HG03159 (cell line): ENCODE results near the gene MSI2.

Source experiments
- ATAC-seq: cut with Tn5 transposase; IDR thresholded peaks from one replicate; pipeline ENCODE4 v1.9.1; 2021; ENCODE audit warnings: mild to moderate bottlenecking, moderate library complexity; ENCODE audit not compliant: unreplicated experiment

Gene MSI2

GRCh38 chr17:57363580-57363979, 107.3 kb downstream of the MSI2 start:
- ATAC-seq = no peak

GRCh38 chr17:57363998-57364643, 107.8 kb downstream of the MSI2 start:
- ATAC-seq = no peak

- no peak for ATAC-seq
Measured at GRCh38 chr17:57365420-57365819, 109.1 kb downstream of the MSI2 start.

- no peak for ATAC-seq
Measured at GRCh38 chr17:57366177-57366557, 109.8 kb downstream of the MSI2 start.

- ATAC-seq = no peak
Measured at GRCh38 chr17:57366558-57367351, 110.4 kb downstream of the MSI2 start.

DNA sequence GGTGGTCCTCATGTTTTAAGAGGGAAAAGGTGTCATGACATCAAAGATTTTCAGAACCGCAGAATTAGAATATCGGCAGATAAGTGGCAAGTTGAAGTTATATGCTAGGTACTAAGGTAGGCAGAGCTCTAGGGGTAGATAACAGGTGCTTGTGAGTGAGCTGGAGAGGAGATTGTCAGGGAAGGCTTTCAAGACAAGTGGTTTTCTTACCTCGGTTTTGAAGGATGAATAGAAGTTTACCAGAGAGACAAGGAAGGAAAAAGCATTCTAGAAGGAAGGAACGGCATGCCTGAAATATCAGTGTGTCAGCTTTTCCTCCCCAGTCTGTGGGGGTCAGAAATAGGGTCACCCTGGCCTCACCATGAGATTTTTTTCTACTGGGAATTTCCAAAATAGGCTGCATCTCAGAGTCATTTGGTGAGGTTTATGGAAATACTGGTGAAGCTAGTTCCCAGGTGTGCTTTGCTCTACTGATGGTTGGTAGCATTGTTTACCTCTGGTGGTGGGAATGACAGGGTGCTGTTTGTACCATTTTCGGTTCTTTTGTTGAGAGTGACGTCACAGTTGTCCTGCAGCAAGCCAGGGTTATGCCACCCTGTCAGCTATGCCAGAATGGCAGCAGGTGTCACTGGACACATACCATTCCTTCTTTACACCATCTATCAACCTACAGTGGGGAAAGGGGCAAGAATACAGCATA, 112.5 kb downstream of the MSI2 start:
- ATAC-seq = no peak

GRCh38 chr17:57369509-57369945, 113.2 kb downstream of the MSI2 start:
- ATAC-seq = no peak

DNA sequence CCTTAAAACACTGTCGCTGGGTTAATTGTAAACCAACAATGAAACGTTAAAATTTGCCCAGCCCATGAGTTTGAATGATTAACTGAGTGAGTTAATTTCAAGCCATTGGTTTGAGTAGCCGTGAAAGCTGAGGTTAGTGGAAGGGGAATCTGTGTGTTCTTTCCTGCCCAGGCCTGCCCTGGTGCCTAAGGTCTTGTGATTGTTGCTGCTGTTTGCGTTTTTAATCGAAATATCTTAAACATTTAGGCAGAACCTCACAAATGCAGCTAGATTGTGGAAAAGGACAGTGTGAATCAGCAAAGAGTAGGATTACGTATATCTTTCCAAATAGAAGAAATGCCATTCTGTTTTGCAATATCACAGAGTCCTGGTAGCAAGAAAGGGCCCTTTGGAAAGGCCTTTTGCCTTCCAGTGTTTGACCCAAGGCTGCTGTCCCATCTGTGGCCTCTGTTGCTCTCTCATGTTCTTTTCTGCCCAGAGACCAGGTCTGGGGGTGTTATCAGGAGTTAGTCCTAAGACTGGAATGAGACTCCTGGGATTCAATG, 113.8 kb downstream of the MSI2 start:
- ATAC-seq = peak; percentile 70

DNA sequence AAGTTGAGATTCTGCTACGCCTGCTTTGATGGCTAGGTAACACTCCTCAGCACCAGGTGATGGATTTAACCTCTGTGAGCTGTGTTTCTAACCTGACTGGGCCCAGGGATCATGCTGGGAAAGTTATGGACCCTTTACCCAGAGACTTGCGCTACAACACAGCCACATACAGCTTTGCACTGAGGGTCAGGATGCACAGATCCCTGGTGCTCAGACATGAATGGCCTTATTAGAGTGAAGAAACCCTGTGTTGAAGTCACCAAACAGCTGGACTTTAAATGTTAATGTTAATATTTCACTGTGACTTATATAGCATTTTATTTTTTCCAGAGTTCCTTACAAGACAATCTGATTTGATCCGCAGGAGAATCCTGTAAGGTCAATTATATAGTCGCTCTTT, 114.3 kb downstream of the MSI2 start:
- ATAC-seq = no peak

DNA sequence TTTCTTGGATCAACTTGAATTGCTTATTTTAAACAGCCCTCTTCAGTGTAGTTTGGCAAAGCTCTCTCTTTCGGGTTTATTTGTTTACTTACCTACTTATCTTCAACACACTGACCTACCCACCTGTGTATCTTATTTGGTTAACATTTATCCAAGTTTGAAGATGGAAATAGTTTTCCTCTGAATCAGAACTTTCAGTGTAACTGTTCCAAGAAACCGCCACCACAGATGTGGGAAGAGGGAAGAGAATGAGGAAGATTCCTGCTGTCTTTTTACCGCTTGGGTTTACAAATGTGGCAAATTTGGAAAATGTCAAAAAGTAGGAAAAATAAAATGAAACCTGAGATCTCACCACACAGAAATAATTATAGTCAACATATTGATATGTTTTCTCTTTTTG, 115.8 kb downstream of the MSI2 start:
- no peak for ATAC-seq

GRCh38 chr17:57373048-57373447, 116.7 kb downstream of the MSI2 start:
- ATAC-seq = no peak

- no peak for ATAC-seq
Measured at GRCh38 chr17:57373756-57374155, 117.4 kb downstream of the MSI2 start.

GRCh38 chr17:57375040-57375769, 118.9 kb downstream of the MSI2 start:
- no peak for ATAC-seq

DNA sequence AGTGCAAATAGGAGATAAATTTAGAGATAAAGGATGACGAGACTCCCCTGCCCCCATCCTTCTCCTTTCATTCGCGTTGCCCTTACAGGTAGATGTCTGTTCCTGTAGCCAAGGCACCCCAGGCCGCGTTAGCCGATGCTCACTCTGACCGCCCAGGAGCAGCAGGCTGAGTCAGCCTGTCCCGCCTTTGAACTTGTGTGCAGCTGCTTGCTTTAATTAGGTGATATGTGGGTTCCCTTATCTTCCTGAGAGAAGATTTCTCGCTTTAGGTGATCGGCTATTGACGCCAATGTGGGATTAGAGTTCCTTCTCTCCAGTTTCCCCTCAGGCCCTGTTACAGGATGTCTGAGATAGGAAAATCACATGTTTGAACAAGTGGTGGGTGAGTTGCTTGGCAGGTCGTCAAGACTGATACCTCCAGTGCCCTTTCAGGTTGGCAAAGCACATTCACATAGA, 119.5 kb downstream of the MSI2 start:
- no peak for ATAC-seq

GRCh38 chr17:57377094-57377493, 120.8 kb downstream of the MSI2 start:
- ATAC-seq = no peak

- no peak for ATAC-seq
Measured at GRCh38 chr17:57379237-57379894, 123.0 kb downstream of the MSI2 start.

GRCh38 chr17:57379895-57380434, 123.6 kb downstream of the MSI2 start:
- ATAC-seq = no peak

DNA sequence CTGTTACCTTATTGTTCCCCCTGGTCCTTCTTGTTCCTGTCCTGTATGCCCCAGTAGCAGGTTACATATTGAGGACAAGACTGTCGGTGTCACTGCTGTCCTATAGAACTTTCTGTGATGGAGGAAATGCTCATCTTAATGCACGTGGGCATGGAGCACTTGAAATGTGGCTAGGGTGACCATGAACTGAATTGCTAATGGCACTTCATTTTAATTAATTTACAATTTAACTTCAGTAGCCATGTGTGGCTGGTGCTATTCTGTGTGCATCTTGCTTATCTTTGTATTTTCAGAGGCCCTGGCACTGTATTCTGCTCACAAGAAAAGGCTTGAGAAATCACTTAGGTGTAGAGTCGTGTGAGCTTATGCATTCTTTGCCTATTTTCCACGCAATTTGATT, 125.2 kb downstream of the MSI2 start:
- no peak for ATAC-seq

DNA sequence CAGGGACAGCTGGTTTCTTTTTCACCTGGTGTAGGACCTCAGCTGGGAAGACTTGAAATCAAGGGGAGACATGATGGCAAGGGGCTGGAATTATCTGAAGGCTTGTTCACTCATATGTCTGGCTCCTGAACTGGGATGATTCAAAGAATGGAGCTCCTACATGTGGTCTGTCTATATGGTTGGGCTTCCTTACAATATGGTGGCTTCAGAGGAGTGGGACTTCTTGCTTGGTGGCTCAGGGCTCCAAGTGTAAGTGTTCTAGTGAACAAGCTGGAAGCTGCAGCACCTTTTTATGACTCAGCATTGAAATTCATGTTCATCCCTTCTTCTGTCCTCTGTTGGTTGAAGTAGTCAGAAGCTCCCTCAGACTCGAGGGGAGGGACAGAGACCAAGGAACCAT, 127.9 kb downstream of the MSI2 start:
- ATAC-seq = no peak

DNA sequence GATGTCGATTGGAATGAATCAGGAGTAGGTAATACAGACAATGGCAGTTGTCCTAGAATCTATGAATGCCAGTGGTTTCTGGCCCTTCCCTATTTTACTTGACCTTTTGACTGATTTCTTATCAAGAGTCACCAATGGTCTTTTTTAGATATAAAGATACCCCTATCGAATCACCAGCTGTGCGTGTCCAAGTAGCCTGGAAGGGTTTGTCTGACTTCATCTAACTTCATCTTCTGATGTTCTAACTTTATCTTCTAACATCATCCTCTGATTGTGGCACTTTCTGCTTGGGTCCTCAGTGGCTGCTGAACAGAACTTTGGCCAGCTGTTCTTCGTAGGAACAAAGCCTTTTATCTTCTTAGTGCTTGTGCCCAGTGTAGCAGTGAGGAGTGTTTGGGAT, 129.7 kb downstream of the MSI2 start:
- ATAC-seq = no peak
